ENCODE data around the gene SPDYC. TPM values are rescaled to one million over a fixed set of nuclear protein-coding genes. Genes with fewer than 3 reads are reported as not detected.
A peak's percentile ranks its signal among the peaks of the same experiment; 100 is the strongest.
"Not testable (repeated sequence)": the region's sequence is repeated elsewhere in the genome, so short reads cannot be mapped to it uniquely, and the experiment has no call there.

The SPDYC gene
- total RNA-seq, 1 experiment from 2014 or later: not detected

DNA sequence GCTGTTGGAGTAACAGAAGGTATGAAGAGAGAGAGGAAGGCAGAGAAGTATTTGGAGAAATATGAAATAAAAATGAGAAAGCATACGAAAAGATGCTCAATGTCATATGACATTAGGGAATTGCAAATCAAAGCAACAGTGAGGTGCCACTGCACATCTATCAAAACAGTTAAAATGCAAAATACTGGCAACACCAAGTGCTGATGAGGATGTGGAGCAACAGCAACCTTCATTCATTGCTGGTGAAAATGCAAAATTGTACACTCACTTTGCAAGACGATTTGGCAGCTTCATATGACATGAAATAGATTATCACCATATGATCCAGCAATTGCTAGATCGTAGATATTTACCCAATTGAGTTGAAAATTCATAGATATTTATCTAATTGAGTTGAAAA lies 9.4 kb upstream of the SPDYC start:
- in situ Hi-C loops (cut with HindIII; ENCODE audit: low pct_unique_long_range_greater_than_20kb, low sequenced_read_pairs): no loop called here
- no peak for DNase-seq (ENCODE audit: low read depth)

DNA sequence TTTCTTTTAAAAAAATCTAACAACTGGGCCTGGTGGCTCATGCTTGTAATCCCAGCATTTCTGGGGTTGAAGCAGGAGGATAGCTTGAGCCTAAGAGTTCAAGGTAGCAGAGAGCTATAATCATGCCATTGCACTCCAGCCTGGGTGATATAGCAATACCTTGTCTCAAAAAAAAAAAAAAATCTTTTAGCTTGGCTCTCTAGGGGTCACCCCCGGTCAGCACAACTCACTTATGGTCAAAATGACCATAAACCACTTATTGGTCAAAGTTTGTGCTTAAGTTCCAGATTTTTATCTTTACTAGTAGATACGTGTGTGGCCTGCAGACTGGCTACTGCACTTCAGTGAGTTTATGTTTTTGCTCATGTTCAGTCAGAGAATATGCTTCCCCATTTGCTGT lies 6.3 kb upstream of the SPDYC start:
- DNase-seq (ENCODE audit: low read depth): no peak
- in situ Hi-C loops (cut with HindIII; ENCODE audit: low pct_unique_long_range_greater_than_20kb, low sequenced_read_pairs): no loop called here

DNA sequence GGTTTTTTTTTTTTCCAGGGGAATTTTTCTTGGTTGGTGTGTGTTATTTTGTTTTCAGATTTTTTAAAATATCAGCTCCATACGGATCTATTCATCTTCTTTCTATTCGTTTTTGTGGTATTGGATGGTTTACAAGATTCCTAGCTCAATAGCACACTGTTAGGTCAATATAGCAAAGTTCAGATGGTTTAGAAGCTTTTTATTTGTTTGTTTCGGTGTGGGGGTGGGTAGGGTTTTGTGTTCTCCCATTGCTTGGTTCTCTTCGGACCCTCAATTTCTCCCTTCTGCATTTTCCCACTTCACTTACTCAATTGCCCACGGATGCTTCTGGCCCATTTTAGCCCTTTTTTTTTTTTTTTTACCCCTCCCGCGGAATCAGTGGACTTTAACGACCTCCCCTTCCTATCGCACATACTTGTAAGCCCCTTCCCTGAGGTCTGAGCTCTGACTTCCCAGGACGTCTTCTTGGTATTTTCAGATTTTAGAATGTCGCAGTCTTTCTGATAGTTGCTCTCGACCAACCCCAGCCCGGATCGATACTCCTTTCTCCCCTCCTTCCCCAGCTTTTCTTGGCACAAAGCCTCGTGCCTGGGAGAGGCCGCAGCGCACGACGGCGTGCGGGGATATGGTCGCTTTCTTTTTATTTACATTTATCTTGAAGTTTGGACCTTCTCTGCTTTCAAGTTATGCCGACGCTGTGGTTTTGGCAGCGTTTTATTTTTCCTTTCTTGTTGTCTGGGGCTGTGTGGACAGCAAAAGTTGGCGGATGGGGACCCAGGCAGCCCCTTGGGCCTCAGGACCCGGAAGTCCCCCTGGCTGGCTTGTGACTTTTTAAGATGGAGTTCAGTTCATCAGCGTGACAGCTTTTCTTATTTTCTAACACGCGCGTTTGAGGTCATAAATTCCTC lies 4.4 kb upstream of the SPDYC start:
- no peak for DNase-seq (ENCODE audit: low read depth)
- in situ Hi-C loops (cut with HindIII; ENCODE audit: low pct_unique_long_range_greater_than_20kb, low sequenced_read_pairs): no loop called here

DNA sequence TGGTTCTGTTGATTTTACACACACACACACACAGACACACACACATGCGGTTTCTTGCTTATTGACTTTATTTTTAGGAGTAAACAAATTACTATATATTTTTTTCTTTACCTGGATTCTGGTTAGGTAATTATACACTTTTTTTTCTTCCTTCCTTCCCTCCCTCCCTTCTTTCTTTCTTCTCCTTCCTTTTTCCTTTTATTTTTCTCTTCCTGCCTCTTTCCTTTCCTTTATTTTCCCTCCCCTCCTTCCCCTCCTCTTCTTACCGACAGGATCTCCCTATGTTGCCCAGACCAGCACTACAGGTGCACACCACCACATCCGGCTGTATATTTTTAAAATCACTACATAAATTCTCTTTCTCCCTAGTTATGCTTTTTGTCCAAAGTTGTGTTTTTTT lies 3.1 kb upstream of the SPDYC start:
- no peak for DNase-seq (ENCODE audit: low read depth)
- in situ Hi-C loops (cut with HindIII; ENCODE audit: low pct_unique_long_range_greater_than_20kb, low sequenced_read_pairs): no loop called here

DNA sequence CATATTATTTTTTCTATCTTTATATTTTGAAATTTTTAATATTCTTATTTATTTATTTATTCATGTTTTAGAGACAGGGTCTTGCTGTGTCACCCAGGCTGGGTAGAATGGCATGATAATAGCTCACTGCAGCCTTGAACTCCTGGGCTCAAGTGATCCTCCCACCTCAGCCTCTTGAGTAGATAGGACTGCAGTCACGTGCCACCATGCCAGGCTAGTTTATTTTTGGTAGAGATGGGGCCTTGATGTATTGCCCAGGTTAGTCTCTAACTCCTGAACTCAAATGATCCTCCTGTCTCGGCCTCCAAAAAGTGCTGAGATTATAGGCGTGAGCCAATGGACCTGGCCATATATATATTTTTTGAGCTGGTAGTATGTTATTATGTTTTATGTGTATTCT lies 2.4 kb upstream of the SPDYC start:
- DNase-seq (ENCODE audit: low read depth): no peak
- in situ Hi-C loops (cut with HindIII; ENCODE audit: low pct_unique_long_range_greater_than_20kb, low sequenced_read_pairs): no loop called here

DNA sequence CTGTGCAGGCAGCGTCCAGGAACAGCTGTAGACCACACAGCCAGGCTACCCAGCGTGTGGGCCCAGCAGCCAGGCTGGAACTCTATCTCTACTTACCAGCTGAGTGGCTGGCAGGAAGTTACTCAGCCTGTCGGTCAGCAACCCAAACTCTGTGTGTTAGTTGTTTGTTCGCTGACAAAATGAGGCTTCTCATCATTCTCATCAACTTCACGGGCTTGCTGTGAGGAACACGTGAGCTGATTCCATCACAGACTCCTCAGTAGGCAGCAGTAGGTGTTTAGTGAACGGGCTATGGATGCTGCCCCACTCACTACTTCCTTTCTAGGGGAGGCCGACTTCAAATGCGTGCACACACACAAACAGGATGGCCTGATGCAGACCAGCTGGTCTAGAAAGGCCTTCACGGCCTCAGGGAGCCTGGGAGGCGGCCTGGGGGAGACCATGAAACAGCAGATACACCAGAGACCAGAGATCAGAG lies 830 bp upstream of the SPDYC start:
- no peak for DNase-seq (ENCODE audit: low read depth)
- in situ Hi-C loops (cut with HindIII; ENCODE audit: low pct_unique_long_range_greater_than_20kb, low sequenced_read_pairs): no loop called here

DNA sequence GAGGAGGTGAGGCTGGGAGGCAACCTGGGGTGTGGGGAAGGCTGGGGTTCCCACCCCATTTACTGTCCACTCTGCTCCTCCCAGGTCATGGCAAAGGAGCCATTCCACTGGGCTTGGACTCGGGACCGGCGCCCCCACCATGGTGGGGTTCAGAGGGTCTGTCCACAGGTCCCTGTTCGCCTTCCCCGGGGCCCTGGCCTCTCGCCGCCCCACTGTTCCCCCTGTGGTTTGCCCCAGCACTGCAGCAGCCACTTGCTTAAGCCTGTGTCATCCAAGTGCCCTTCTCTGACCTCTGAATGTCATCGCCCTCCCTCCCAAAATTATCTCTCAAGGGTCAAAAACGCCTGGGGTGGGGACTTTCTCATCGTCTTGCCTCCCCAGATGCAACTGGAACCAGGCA lies 2.6 kb downstream of the SPDYC start:
- DNase-seq (ENCODE audit: low read depth): no peak
- in situ Hi-C loops (cut with HindIII; ENCODE audit: low pct_unique_long_range_greater_than_20kb, low sequenced_read_pairs): no loop called here

GRCh38 chr11:65174571-65175010 lies 4.6 kb downstream of the SPDYC start:
- in situ Hi-C loops (cut with HindIII; ENCODE audit: low pct_unique_long_range_greater_than_20kb, low sequenced_read_pairs); DNase-seq (ENCODE audit: low read depth): not testable (repeated sequence)

DNA sequence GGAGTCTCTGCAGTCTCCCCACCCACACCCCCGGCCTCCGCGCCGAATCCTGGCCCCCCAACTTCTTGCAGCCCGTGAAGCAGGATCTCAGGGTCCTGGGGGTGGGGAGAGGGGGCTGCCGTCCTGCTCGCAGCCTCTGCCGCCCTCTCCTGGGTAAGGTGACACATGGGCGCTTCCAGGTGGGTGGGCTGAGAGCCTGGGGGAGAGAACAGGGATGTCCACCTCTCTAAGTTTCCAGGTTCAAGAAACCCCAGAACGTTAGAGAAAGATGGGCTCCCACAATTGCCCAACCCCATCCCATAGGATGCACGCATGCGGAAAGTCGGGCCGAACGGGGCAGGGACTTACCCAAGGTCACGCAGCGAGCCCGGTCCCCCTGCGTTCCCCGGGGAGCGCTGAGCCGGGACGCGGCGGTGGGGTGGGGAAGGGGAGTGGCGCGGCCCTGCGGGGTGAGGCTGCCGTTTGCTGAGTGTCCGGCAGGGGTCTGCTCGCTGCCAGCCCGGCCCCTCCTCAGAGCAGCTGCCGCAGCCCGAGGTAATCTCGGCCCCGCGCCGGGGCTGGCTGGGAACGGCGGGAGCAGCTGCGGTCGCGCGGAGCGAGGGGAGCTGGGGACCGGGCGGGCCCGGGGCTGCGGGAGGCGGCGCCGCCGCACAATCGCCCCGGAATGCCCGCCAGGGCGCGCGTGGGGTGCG lies 11.0 kb downstream of the SPDYC start:
- in situ Hi-C loops (cut with HindIII; ENCODE audit: low pct_unique_long_range_greater_than_20kb, low sequenced_read_pairs): no loop called here
- DNase-seq (ENCODE audit: low read depth): peak; percentile 70

DNA sequence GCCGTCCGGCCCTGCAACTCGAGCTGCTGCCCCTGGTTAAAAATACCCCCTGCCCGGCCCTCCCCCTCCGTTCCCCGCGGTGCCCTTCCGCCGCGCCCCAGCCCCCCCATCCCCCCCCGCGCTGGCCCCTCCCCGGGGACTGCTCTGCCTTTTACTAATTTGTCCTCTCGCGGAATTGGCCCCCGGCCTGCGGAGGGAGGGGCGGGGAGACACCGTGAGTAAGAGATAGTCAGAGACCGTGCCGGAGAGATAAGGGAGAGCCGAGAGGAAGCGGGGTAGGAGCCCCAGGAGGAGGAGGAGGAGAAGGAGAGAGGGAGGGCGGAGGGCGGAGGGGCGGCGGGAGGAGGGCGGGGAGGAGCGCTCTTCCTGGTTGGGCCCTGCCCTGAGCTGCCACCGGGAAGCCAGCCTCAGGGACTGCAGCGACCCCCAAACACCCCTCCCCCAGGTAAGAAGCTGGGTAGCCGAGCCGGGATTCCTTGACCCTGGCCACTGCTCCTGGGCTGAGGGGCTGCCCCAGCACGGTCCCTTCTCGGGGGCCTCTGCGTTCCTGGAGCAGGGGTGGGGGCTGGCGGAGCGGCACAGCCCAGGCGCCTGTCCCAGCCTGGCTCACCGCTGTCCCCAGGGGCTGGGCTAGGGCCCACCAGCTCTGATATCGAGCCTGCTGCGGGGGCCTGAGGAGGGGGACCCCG lies 11.7 kb downstream of the SPDYC start, which contains the start of gene CAPN1:
Gene CAPN1, plus strand, starts transcription at position 360 of the 689 bp plus-strand sequence. CDS start 774 bp downstream, outside the sequence.
- peak; percentile 81 for DNase-seq (ENCODE audit: low read depth)
- in situ Hi-C loops (cut with HindIII; ENCODE audit: low pct_unique_long_range_greater_than_20kb, low sequenced_read_pairs): no loop called here

GRCh38 chr11:65182258-65183170 lies 12.5 kb downstream of the SPDYC start:
- in situ Hi-C loops (cut with HindIII; ENCODE audit: low pct_unique_long_range_greater_than_20kb, low sequenced_read_pairs): no loop called here
- DNase-seq (ENCODE audit: low read depth): peak; percentile 22

- in situ Hi-C loops (cut with HindIII; ENCODE audit: low pct_unique_long_range_greater_than_20kb, low sequenced_read_pairs): no loop called here
- no peak for DNase-seq (ENCODE audit: low read depth)
Observed at GRCh38 chr11:65183201-65183891, 13.3 kb downstream of the SPDYC start.

DNA sequence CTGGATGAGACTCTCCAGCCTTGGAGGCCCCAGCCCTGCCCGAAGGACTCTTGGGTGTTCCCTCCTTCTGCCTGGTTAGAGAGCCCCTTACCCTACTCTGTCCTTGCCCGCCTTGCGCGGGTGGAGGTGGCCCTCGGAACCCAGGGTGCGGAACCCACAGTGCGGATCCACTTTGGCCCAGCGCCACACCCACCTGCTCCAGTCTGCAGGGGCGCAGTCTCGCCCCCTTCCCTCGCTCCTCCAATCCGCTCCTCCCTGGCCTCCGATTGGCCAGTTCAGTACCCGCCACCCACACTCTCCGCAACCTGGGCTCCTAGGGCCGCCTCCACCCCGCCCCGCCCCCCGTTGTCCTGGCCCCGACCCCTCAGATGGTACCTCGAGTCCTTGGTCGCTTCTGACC lies 14.1 kb downstream of the SPDYC start:
- in situ Hi-C loops (cut with HindIII; ENCODE audit: low pct_unique_long_range_greater_than_20kb, low sequenced_read_pairs): no loop called here
- DNase-seq (ENCODE audit: low read depth): no peak

DNA sequence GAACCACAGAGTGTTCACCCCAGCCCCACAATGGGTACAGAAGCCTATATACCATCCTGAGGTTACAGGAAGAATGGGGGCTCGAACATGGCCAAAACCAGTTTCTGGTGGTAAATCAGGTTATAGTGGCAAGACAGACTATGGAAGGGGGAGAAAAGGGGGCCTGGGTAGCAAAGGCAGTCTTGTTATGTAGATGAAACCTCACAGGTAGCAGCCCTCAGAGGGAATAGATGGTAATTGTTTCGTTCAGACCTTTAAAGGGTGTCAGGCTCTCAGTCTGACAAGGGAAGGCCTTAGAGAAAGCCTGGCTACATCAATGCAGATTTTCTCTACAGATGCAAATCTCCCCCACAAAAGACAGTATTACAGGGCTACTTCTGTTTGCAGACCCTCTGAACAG lies 15.1 kb downstream of the SPDYC start:
- in situ Hi-C loops (cut with HindIII; ENCODE audit: low pct_unique_long_range_greater_than_20kb, low sequenced_read_pairs): no loop called here
- no peak for DNase-seq (ENCODE audit: low read depth)

DNA sequence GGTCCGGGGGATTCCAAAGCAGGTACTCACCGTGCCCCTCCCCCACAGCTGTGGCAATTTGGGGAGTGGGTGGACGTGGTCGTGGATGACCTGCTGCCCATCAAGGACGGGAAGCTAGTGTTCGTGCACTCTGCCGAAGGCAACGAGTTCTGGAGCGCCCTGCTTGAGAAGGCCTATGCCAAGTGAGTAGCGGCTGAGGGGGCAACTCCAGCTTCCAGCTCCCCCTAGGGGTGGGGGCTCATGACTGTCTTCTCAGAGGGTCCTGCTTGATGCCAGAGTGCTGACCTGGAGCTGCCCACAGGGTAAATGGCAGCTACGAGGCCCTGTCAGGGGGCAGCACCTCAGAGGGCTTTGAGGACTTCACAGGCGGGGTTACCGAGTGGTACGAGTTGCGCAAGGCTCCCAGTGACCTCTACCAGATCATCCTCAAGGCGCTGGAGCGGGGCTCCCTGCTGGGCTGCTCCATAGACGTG lies 15.9 kb downstream of the SPDYC start:
- in situ Hi-C loops (cut with HindIII; ENCODE audit: low pct_unique_long_range_greater_than_20kb, low sequenced_read_pairs): no loop called here
- no peak for DNase-seq (ENCODE audit: low read depth)

DNA sequence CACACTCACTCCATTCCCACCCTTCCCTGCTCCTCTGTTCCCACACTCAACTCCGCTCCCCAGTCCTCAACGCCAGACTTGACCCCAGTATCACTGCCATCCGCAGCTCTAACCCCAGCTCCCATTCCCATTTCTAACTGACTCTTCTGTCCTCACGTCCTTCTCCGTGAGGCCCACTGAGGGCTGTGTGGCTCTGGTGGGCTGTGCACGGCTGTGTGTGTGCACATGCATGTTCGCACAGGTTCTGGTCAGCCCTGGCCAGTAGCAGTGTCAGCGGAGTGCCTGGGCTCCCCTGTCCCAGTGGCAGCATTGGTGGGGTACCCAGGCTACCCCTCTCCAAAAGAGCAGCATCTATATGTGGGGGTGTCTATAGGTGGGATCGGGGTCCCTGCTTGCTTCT lies 16.7 kb downstream of the SPDYC start:
- DNase-seq (ENCODE audit: low read depth): no peak
- in situ Hi-C loops (cut with HindIII; ENCODE audit: low pct_unique_long_range_greater_than_20kb, low sequenced_read_pairs): no loop called here

DNA sequence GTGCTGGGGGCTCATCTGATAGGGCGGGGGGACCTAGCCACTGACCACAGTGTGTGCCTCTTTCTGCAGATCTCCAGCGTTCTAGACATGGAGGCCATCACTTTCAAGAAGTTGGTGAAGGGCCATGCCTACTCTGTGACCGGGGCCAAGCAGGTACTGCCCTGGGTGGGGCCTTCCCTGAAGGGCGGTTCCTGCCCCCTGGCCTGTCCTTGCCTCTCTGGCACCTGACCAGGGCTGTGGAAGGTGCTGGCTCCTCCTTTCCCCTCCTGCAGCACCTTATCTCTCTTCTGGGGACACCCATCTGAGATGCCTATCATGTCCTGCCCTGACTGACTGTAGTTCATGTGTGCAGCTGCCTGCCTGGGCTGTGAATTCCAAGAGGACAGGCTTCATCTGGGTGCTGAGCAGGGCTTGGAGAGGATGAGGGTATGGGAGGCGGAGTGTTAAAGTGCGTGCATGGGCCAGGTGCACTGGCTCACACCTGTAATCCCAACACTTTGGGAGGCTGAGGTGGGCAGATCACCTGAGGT lies 17.2 kb downstream of the SPDYC start:
- DNase-seq (ENCODE audit: low read depth): no peak
- in situ Hi-C loops (cut with HindIII; ENCODE audit: low pct_unique_long_range_greater_than_20kb, low sequenced_read_pairs): no loop called here

All from Caki2 (cell line).